ENCODE measurements around the gene SLC25A39.

The SLC25A39 gene

DNA sequence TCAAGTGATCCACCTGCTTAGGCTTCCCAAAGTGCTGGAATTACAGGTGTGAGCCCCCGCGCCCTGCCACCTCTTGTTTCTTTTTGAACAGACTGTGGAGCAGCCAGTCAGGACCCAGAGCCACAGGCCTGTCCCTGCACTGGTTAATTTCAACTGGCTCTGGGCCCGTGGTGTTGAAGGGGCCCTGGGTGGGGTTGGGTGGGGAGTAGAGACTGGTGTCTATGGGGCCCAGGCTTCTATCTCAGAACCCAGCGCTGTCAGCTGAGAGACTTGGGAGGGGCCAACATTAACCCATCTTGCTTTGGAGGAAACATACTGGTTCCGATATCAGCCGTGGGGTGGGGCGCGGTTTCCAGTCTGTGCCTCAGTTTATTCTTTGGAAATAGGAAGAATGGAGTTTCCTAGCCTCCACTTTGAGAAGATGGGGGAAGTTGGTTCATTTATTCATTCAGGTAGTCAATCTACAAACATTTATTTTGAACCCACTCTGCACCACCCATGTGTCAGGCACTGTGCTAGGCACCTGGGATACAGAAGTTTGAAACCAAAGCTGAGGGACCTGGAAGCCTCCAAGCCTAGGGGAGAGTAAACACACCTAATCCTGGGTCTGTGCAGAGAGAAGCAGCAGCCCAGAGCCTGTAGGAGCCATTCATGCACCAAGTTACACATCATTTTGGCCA, 41.1 kb downstream of the SLC25A39 start:
- no peaks in the 10 kb centered on the region for H3K27me3 ChIP-seq (ENCODE audit: control insufficient read depth, insufficient read depth, low read length)
- TF ChIP-seq, protein P1, sequence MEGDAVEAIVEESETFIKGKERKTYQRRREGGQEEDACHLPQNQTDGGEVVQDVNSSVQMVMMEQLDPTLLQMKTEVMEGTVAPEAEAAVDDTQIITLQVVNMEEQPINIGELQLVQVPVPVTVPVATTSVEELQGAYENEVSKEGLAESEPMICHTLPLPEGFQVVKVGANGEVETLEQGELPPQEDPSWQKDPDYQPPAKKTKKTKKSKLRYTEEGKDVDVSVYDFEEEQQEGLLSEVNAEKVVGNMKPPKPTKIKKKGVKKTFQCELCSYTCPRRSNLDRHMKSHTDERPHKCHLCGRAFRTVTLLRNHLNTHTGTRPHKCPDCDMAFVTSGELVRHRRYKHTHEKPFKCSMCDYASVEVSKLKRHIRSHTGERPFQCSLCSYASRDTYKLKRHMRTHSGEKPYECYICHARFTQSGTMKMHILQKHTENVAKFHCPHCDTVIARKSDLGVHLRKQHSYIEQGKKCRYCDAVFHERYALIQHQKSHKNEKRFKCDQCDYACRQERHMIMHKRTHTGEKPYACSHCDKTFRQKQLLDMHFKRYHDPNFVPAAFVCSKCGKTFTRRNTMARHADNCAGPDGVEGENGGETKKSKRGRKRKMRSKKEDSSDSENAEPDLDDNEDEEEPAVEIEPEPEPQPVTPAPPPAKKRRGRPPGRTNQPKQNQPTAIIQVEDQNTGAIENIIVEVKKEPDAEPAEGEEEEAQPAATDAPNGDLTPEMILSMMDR (IDR thresholded peaks at IDR 0.05): no peak
- H3K9ac ChIP-seq: no peak overlapping the region

DNA sequence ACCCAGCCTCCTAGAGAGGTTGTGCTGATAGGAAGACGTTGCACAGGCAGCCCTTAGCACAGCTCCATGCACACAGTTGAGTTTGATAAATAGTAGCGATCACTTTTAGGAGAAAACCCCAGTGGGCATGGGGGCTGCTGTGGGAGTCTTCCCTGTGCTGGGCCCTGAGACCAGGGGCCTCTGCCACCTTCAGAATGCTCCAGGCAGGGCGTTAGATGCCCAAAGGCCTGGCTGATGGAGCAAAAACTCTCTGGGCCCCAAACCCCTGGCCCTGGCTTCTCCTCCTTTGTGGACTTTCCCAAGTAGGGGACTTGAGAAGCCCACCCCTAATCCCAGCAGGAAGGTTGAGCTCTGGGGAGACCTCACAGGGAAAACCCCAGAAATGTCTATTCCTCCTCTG, 42.4 kb downstream of the SLC25A39 start:
- H3K9me3 ChIP-seq (ENCODE audit: control insufficient read depth, low read length): no peaks in the 10 kb centered on the region
- H3K27ac ChIP-seq: no peak overlapping the region
- no peaks in the 10 kb centered on the region for H3K79me2 ChIP-seq
- no peaks in the 10 kb centered on the region for H3K4me1 ChIP-seq
- no peaks in the 10 kb centered on the region for H3K27me3 ChIP-seq (ENCODE audit: control insufficient read depth, insufficient read depth, low read length)
- H3K9ac ChIP-seq: no peak overlapping the region
- no peak overlapping the region for H3K4me2 ChIP-seq (ENCODE audit: low read length)
- no peak overlapping the region for H2AFZ ChIP-seq
- H3K36me3 ChIP-seq (ENCODE audit: control insufficient read depth, insufficient read depth, low read length): no peaks in the 10 kb centered on the region
- H3K4me3 ChIP-seq (ENCODE audit: low read depth, low read length): no peak overlapping the region
- TF ChIP-seq, protein P1 (IDR thresholded peaks at IDR 0.05): no peak

More for the DNA sequence above, 41.1 kb downstream of the SLC25A39 start:
- Histone ChIP-seq H3K79me2 (no peaks in the 10 kb centered on the region), H3K27ac (no peak overlapping the region), H3K4me1 (no peaks in the 10 kb centered on the region), H3K9me3 (ENCODE audit: control insufficient read depth, low read length) (no peaks in the 10 kb centered on the region), H2AFZ (no peak overlapping the region), H3K4me2 (ENCODE audit: low read length) (no peak overlapping the region), H3K36me3 (ENCODE audit: control insufficient read depth, insufficient read depth, low read length) (no peaks in the 10 kb centered on the region), H3K4me3 (ENCODE audit: low read depth, low read length) (no peak overlapping the region)

DNA sequence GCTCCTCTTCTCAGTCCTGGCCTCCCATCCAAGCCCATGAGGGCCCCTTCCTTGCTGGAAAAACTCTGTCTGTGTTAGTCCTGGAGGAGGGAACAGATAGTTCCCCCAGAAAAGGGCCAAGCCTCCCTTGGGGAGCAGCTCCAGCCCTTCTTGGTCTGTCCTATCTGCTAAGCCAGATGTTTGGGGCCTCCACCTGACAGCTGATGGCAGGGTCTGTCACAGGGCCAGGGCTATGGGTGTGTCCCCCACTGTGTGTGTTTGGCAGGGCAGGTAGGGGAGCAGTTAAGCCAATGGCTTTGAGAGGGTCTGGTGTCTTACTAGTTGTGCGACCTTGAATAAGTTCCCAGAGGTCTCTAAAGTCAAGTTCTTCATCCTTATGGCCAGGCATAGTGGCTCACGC, 43.1 kb downstream of the SLC25A39 start:
- no peak overlapping the region for H2AFZ ChIP-seq
- TF ChIP-seq, protein P1 (IDR thresholded peaks at IDR 0.05): no peak
- no peaks in the 10 kb centered on the region for H3K4me1 ChIP-seq
- no peak overlapping the region for H3K9ac ChIP-seq
- no peak overlapping the region for H3K27ac ChIP-seq
- H3K27me3 ChIP-seq (ENCODE audit: control insufficient read depth, insufficient read depth, low read length): no peaks in the 10 kb centered on the region
- H3K36me3 ChIP-seq (ENCODE audit: control insufficient read depth, insufficient read depth, low read length): no peaks in the 10 kb centered on the region
- no peak overlapping the region for H3K4me2 ChIP-seq (ENCODE audit: low read length)
- H3K4me3 ChIP-seq (ENCODE audit: low read depth, low read length): no peak overlapping the region
- H3K79me2 ChIP-seq: no peaks in the 10 kb centered on the region
- no peaks in the 10 kb centered on the region for H3K9me3 ChIP-seq (ENCODE audit: control insufficient read depth, low read length)

DNA sequence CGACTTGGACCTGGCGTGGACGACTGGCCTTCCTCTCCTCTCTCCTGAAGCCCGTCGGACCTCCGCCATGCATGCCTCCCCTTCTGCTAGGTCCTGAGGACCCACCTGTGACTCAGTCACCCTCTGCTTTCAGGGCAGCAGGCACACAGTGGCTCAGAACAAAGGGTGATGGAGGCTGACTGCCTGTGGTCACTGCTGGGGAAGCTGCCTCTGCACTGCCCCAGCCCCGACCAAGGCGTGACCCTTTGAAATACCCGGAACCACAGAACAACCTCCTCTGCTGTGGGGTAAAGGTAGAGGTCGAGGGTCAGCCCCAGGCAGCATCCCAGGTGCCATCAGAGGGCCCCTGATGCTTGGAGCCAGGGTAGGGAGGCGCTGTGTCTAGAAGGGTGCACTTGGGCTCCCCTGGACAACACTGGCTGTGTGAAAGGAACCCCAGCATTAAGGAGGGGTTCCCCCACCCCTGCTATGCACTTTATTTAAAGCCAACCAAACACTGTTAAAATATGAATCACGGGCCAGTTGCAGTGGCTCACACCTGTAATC, 44.2 kb downstream of the SLC25A39 start:
- Histone ChIP-seq H3K27me3 (ENCODE audit: control insufficient read depth, insufficient read depth, low read length) (no peaks in the 10 kb centered on the region), H3K36me3 (ENCODE audit: control insufficient read depth, insufficient read depth, low read length) (no peaks in the 10 kb centered on the region), H3K4me3 (ENCODE audit: low read depth, low read length) (no peak overlapping the region), H3K4me2 (ENCODE audit: low read length) (no peak overlapping the region), H2AFZ (no peak overlapping the region), H3K9me3 (ENCODE audit: control insufficient read depth, low read length) (no peaks in the 10 kb centered on the region), H3K79me2 (no peaks in the 10 kb centered on the region), H3K9ac (no peak overlapping the region), H3K27ac (no peak overlapping the region), H3K4me1 (no peaks in the 10 kb centered on the region)
- TF ChIP-seq, protein P1 (IDR thresholded peaks at IDR 0.05): no peak

All from parathyroid adenoma (tissue), 2 donors.